Retinal pigment epithelial cell (primary cell): ENCODE measurements around the gene PGGHG.
A peak's percentile ranks its signal among the peaks of the same experiment; 100 is the strongest.

Source experiments
- DNase-seq: peaks from one replicate; pipeline ENCODE4 v3.0.0-alpha.2; 2010; ENCODE audit warnings: low read depth
- H3K4me3 ChIP-seq: 2 replicates; pipeline ENCODE4 v1.5.1; 2011; ENCODE audit warnings: mild to moderate bottlenecking, low read length, control low read depth, moderate library complexity
- TF ChIP-seq, protein P1 (sequence below): conservative IDR thresholded peaks from 2 replicates; pipeline ENCODE4 v1.5.1; 2011; ENCODE audit warnings: low read depth, low read length, control low read depth, inconsistent platforms

Gene PGGHG

DNA sequence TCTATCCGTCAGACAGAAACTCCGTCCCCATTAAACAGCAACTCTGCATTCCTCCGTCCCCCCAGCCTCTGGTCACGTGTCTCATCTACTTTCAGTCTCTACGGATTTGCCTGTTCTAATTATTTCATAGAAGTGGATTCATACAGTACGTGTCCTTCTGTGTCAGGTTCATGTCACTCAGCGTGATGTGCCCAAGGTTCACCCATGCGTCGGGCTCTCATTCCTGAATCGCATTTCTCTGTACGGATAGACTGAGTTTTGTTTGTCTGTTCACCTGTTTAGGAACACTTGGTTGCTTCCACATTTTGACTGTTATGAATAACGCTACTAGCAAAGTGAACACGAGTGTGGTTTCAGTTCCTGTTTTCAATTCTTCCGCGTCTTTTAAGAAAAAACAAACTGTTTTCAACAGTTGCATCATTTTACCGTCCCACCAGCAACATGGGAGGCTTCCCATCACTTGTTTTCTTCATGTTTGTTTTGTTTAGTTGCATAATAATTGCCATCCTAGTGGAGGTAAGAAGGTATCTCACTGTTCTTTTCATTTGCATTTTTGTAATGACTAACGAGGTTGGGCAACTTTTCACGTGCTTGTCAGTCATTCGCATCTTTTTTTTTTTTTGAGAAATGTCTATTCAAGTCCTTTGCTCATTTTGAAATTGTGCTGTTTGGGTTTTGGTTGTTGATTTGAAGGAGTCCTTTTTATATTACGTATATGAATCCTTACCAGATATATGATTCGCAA lies 19.6 kb upstream of the PGGHG start:
- peak overlapping the region; percentile 39 for H3K4me3 ChIP-seq
- TF ChIP-seq, protein P1, sequence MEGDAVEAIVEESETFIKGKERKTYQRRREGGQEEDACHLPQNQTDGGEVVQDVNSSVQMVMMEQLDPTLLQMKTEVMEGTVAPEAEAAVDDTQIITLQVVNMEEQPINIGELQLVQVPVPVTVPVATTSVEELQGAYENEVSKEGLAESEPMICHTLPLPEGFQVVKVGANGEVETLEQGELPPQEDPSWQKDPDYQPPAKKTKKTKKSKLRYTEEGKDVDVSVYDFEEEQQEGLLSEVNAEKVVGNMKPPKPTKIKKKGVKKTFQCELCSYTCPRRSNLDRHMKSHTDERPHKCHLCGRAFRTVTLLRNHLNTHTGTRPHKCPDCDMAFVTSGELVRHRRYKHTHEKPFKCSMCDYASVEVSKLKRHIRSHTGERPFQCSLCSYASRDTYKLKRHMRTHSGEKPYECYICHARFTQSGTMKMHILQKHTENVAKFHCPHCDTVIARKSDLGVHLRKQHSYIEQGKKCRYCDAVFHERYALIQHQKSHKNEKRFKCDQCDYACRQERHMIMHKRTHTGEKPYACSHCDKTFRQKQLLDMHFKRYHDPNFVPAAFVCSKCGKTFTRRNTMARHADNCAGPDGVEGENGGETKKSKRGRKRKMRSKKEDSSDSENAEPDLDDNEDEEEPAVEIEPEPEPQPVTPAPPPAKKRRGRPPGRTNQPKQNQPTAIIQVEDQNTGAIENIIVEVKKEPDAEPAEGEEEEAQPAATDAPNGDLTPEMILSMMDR, result no peak
- no peak for DNase-seq

DNA sequence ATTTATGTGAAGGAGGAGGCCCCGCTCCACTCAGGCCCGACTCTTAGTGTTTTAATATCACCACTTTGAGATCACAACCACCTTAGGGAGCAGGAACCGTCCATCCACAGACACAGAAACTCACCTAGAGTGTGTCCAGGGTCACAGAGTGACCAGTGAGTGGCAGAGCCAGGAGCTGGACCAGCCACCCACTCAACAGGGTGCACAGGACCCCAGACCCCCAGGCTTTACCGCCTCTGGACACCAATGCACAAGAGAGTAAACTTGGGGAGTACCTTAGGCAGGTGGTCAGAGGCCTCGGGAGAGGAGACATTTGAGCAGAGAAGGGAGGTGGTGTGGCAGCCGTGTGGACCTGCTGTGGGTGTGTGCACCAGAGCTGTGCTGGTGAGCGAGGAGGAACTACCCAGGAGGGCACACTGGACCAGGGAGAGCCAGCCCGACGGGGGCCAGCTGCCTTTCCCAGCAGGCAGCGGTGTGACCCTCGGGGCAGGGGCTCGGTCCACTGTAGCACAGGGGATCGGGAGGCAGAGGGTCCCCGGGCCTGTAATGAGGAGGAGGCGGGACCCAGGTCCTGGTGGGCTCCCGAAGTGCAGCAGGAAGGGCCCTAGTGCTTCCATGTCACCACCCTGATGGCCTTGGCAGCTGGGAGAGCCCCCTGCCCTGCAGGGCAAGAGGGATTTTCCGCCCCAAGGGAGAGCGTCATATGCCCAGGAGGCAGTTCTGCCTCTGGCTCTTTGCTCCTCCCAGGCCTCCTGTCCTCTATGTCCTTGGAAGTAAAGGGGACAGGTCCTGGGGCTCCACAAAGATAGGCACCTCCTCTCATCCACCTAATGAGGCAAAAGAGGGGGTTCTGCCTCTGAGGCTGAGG lies 18.2 kb upstream of the PGGHG start:
- TF ChIP-seq, protein P1, result no peak
- DNase-seq, result no peak
- no peak overlapping the region for H3K4me3 ChIP-seq

DNA sequence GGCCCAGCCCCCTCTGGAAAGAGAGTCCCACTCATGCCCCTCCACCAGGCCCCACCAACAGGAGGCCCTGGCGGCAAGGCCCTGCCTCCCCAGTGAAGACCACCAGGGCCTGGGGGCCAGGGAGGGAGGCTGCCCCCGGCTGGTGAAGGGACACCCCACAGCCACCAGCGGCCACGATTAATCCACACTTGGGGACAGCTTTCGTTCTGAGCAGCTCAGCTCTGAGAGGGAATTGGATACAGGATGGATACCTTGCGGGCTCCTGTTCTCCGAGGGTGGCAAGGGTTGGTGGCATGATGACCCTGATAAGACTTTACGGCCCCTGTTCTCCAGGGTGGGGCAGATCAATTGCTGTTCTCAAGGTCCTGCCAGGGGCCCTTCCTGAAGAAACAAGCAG lies 17.6 kb upstream of the PGGHG start:
- TF ChIP-seq, protein P1, result no peak
- DNase-seq, result no peak
- no peak overlapping the region for H3K4me3 ChIP-seq

DNA sequence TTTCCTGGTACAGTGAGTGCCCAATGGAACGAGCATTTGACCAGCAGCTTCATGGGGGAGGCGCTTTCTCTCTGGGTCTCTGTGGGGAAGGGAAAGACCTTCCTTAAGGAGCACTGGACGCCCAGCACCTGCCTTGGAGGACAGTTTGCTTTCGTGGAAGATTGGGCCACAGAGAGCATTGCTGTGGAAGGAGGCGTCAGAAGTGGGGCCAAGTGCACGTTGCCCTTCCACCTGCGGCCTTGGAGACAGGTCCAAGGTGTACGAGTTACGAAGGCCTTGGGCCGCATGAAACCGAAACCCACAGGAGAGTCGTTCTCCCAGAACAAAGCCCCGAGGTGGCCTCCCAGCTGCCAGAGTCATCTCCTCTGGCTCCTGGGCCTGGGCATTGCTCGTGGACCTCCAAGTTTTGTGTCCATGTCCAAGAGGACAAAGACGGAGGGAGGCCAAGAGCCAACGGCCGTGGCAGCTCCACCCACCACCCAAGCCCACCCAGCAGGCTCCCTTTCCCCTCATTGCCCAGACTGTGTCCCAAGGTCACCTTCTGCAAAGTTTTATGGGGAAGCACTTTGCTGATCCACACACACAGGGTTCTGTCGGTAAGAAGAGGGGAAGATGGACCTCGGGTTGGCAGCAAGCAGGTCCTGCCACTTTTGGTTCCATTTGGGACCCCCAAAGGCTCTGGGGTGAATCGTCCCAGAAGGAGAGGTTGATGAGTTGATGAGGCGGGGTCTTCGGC lies 16.6 kb upstream of the PGGHG start:
- H3K4me3 ChIP-seq, result no peak overlapping the region
- no peak for DNase-seq
- TF ChIP-seq, protein P1, result no peak

DNA sequence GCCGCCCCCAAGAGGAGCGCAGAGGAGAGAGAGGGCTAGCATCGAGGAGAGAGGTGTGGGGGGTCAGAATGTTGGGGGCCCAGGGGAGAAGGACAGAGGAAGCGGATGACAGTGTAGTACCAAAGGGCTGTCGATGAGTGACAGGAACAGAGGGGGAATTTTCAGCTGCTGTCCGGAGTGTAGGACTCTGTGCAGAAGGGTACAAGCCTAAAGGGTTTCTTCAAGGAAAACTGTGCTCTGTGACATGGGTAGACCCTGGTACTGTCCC lies 16.1 kb upstream of the PGGHG start:
- TF ChIP-seq, protein P1, result no peak
- DNase-seq, result no peak
- H3K4me3 ChIP-seq, result no peak overlapping the region

DNA sequence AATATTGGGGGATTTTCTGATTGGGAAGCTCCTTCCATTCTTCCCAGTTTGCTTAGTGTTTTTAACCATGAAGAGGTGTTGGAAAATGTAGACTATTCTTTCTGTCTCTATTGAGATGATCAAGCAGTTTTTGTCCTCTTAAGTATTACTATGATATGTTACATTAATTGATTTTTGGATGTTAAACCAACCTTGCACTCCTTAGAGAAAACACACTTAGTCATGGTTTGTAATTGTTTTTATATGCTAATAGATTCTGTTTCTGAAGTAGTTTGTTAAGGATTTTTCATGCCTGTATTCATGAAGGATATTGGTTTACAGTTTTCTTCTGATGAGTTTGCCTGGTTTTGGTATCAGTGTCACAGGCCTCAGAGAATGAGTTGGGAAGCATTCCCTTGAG lies 12.7 kb upstream of the PGGHG start:
- TF ChIP-seq, protein P1, result no peak
- DNase-seq, result no peak
- no peak overlapping the region for H3K4me3 ChIP-seq
